K562 (cell line): ENCODE results near the gene DSG3. TPM values are rescaled to one million over a fixed set of nuclear protein-coding genes. Genes with fewer than 3 reads are reported as not detected.

Experiments used
- ATAC-seq: fragments of 200-7000 bp; cut with Tn5 transposase; 3 replicates; pipeline ENCODE4 v1.9.1; 2020; ENCODE audit warnings: moderate library complexity
- BruUV-seq: library from RNA; stranded (reverse); fragments of 400-500 nt; replicated peaks from 2 replicates; lab custom pipeline; 2021; lab: Mats Ljungman, UMichigan
- CTCF ChIA-PET: fragments of 300-600 bp; formaldehyde crosslinking; extraction: SDS; loops from one replicate; lab custom pipeline; 2021; ENCODE audit warnings: low intra/inter-chr PET ratio; lab: Yijun Ruan, JAX
- POLR2A ChIA-PET: fragments of 300-600, 350-650 bp; sonication (Branson Sonifier 250); formaldehyde crosslinking; extraction: SDS; loops from one replicate; lab custom pipeline; 2021; ENCODE audit warnings: antibody characterized with exemption, inconsistent platforms; lab: Yijun Ruan, JAX
- DNase-seq, 4 experiments: peaks; one replicate each; pipeline versions ENCODE4 v3.0.0 to v3.0.0-alpha.2; 2011 to 2018; ENCODE audit warnings: low spot score in 3 of 4, mixed read lengths in 3 of 4; ENCODE audit errors: extremely low read depth in 1 of 4
- FAIRE-seq: peaks from 2 replicates; lab custom pipeline; 2011; peaks lifted over from hg19 to GRCh38; lab: Jason Lieb, UNC
- H2AFZ ChIP-seq: 2 replicates; pipeline ENCODE4 v1.6.0; 2011; ENCODE audit warnings: low read depth, low read length, control low read depth, inconsistent platforms
- H3K27ac ChIP-seq: fragments of 200-600 bp; 3 replicates; pipeline ENCODE4 v1.8.0; 2011; ENCODE audit warnings: low read depth, mild to moderate bottlenecking, control low read depth, inconsistent platforms, low read length, moderate library complexity, mixed read lengths; ENCODE audit errors: extremely low read depth
- H3K27me3 ChIP-seq, 2 experiments: fragments of 300-600 bp in 1 of 2; 2 replicates in 1 of 2; 3 replicates in 1 of 2; pipeline versions ENCODE4 v1.6.0 to v1.8.0; 2011; ENCODE audit warnings: inconsistent platforms in 2 of 2, low read length in 2 of 2, mild to moderate bottlenecking in 1 of 2, mixed read lengths in 1 of 2, moderate library complexity in 1 of 2; ENCODE audit not compliant: control insufficient read depth in 2 of 2, insufficient read depth in 2 of 2
- H3K36me3 ChIP-seq: fragments of 300-600 bp; 3 replicates; pipeline ENCODE4 v1.8.0; 2011; ENCODE audit warnings: mild to moderate bottlenecking, low read length, inconsistent platforms; ENCODE audit not compliant: control insufficient read depth, insufficient read depth
- H3K4me1 ChIP-seq, 2 experiments: fragments of 200-600 bp in 1 of 2; replicated peaks in 1 of 2; 2 replicates in 1 of 2; 3 replicates in 1 of 2; pipeline versions ENCODE4 v1.5.1 to v1.8.0; 2011; ENCODE audit warnings: inconsistent platforms in 2 of 2, low read length in 2 of 2, mild to moderate bottlenecking in 1 of 2, mixed read lengths in 1 of 2, moderate library complexity in 1 of 2; ENCODE audit not compliant: control insufficient read depth in 2 of 2, insufficient read depth in 2 of 2
- H3K4me2 ChIP-seq: 2 replicates; pipeline ENCODE4 v1.6.1; 2011; ENCODE audit warnings: low read length, control low read depth, inconsistent platforms, mixed read lengths; ENCODE audit not compliant: insufficient read depth
- H3K4me3 ChIP-seq: fragments of 200-600 bp; sonication (generic), shearing (Covaris generic); 2 replicates; pipeline ENCODE4 v1.5.1; 2016; ENCODE audit warnings: control low read depth, inconsistent platforms
- H3K79me2 ChIP-seq: fragments of 200-600 bp; 3 replicates; pipeline ENCODE4 v1.8.0; 2011; ENCODE audit warnings: low read length, inconsistent platforms; ENCODE audit not compliant: control insufficient read depth, insufficient read depth
- H3K9ac ChIP-seq, 2 experiments: 2 replicates each; pipeline versions ENCODE4 v1.6.0 to v1.6.1; 2011; ENCODE audit warnings: low read depth in 2 of 2, low read length in 2 of 2, control low read depth in 1 of 2, inconsistent platforms in 1 of 2, mild to moderate bottlenecking in 1 of 2, mixed read lengths in 1 of 2; ENCODE audit not compliant: insufficient read depth in 1 of 2
- H3K9me1 ChIP-seq: one replicate; pipeline ENCODE4 v1.6.0; 2011; ENCODE audit warnings: inconsistent platforms, mild to moderate bottlenecking, low read length, moderate library complexity; ENCODE audit not compliant: control insufficient read depth, insufficient read depth
- H3K9me3 ChIP-seq: replicated peaks from 2 replicates; pipeline ENCODE4 v1.5.1; 2011; ENCODE audit warnings: low read depth, low read length, inconsistent platforms; ENCODE audit not compliant: control insufficient read depth, insufficient read depth
- H4K20me1 ChIP-seq: replicated peaks from 2 replicates; pipeline ENCODE4 v1.6.1; 2011; ENCODE audit warnings: low read length, inconsistent platforms, mixed read lengths; ENCODE audit not compliant: control insufficient read depth, insufficient read depth
- E2F6 ChIP-seq, 2 experiments: IDR thresholded peaks; 2 replicates each; pipeline ENCODE4 v1.6.1; 2011; ENCODE audit warnings: borderline replicate concordance in 1 of 2, control low read depth in 1 of 2, low read depth in 1 of 2, low read length in 1 of 2, mild to moderate bottlenecking in 1 of 2, mixed read lengths in 1 of 2, moderate library complexity in 1 of 2; ENCODE audit not compliant: insufficient read depth in 1 of 2, insufficient read length in 1 of 2, poor library complexity in 1 of 2, severe bottlenecking in 1 of 2; ENCODE audit errors: extremely low read depth in 1 of 2
- HNRNPLL ChIP-seq: fragments of 200-400 bp; formaldehyde crosslinking; IDR thresholded peaks from 2 replicates; pipeline ENCODE4 v1.6.1; 2017; ENCODE audit warnings: low read length, low read depth, mild to moderate bottlenecking; ENCODE audit not compliant: poor library complexity, severe bottlenecking
- ILK ChIP-seq: fragments of 450-650 bp; IDR thresholded peaks from 2 replicates; pipeline ENCODE4 v1.6.1; 2016; ENCODE audit warnings: missing genetic modification characterization, low read depth, mild to moderate bottlenecking, missing compliant biosample characterization, moderate library complexity, borderline replicate concordance
- SMARCE1 ChIP-seq: fragments of 450-650 bp; IDR thresholded peaks from 2 replicates; pipeline ENCODE4 v1.7.1; 2016; ENCODE audit warnings: mild to moderate bottlenecking
- ZNF280B ChIP-seq: fragments of 250-450 bp; sonication (Bioruptor Pico); IDR thresholded peaks from 2 replicates; pipeline ENCODE4 v1.5.1; 2021; ENCODE audit warnings: mild to moderate bottlenecking
- WGBS: fragments of 100-300 bp; shearing (Covaris generic); methylation state at CpG from one replicate; pipeline ENCODE4 v1.1.6; 2016; ENCODE audit warnings: low coverage, mixed read lengths; ENCODE audit not compliant: insufficient coverage; ENCODE audit errors: missing lambda C conversion rate; 5-methylcytosine and 5-hydroxymethylcytosine counted together
- in situ Hi-C: fragments of 300-500 bp; cut with MboI; formaldehyde crosslinking; loops from 4 replicates; pipeline ENCODE4 v1.15.0; 2018; ENCODE audit warnings: inconsistent platforms, mixed read lengths
- intact Hi-C: fragments of 100-400 bp; cut with micrococcal nuclease; formaldehyde crosslinking; loops from 2 replicates; pipeline ENCODE4 v1.14.2; 2022
- polyA plus RNA-seq, 8 experiments: library from polyadenylated mRNA; depleted of rRNA in 4 of 8; stranded (reverse) in 5 of 8; unstranded in 3 of 8; fragments of >200 nt; fragmentation: Nextera tagmentation in 2 of 8; fragmentation: Illumina TruSeq in 1 of 8; extraction: Ambion mirVana in 2 of 8; extraction: Trizol in 1 of 8; gene quantifications; 2 replicates each; pipeline versions ENCODE4 v1.2.1 to v1.2.3, GENCODE V29; 2011 to 2014; ENCODE audit warnings: inconsistent platforms in 1 of 8, missing spikeins in 1 of 8
- total RNA-seq, 7 experiments: library from RNA; depleted of rRNA in 6 of 7; stranded (reverse); fragments of >200 nt in 6 of 7; fragmentation: Illumina TruSeq in 2 of 7; extraction: Trizol in 2 of 7; gene quantifications; 2 replicates each; pipeline versions ENCODE4 v1.2.1 to v1.2.3, GENCODE V29; 2011 to 2021; ENCODE audit warnings: low replicate concordance in 1 of 7

Gene DSG3
- total and polyA plus RNA-seq, 9 of the 15 experiments (the other 6 are each of a cell fraction or from before 2014, with no cell fraction given) = 0.04 to 0.18 (median 0.07) TPM; not detected in 1

GRCh38 chr18:31409276-31409675, 38.3 kb upstream of the DSG3 start (continued):
- TF ChIP-seq ZNF280B (CRISPR knock-in tag) = no peak
- no peak for TF ChIP-seq SMARCE1

- no peak for DNase-seq
- Histone ChIP-seq H3K9me3 (no peaks in the 10 kb centered on the region), H3K4me1 (peaks cover 0 to 6% of the 10 kb centered on the region in 2 experiments; a peak in 1 of 5 replicates), H3K79me2 (no peaks in the 10 kb centered on the region), H3K4me2 (no peak overlapping the region), H3K9me1 (no peaks in the 10 kb centered on the region)
- CTCF ChIA-PET = no interaction called here
- POLR2A ChIA-PET = interaction anchor here (0.6 to 1.0 kb wide), 2 partner anchors 12 to 15 kb away, joined by 3 read pairs; no protein-coding TSS in a partner anchor
- BruUV-seq = no TSS peak
- TF ChIP-seq E2F6 (IDR thresholded peaks at IDR 0.05; ENCODE audit: borderline replicate concordance in 1 of 2, extremely low read depth in 1 of 2, insufficient read depth in 1 of 2, insufficient read length in 1 of 2, low read depth in 1 of 2, low read length in 1 of 2, poor library complexity in 1 of 2, severe bottlenecking in 1 of 2) (peak in 1 of 2 experiments; percentile 4), HNRNPLL (no peak), ILK (tag) (no peak)
- TF ChIP-seq, all 486 proteins: peak for 1
- H2AFZ ChIP-seq = no peak overlapping the region
- H4K20me1 ChIP-seq = no peaks in the 10 kb centered on the region
- no peak overlapping the region for H3K27ac ChIP-seq
- no peaks in the 10 kb centered on the region for H3K36me3 ChIP-seq
- peaks cover 0 to 6% of the 10 kb centered on the region in 2 experiments; a peak in 1 of 5 replicates for H3K27me3 ChIP-seq
- ATAC-seq (peak; percentile 40; the same call in 2 of the 3 replicates), FAIRE-seq (no peak)
- 0 out of 4 replicates have a peak overlapping the region, but pooled peaks of 1 of the 2 experiments have one; percentile 46 for H3K9ac ChIP-seq
- intact Hi-C loops (no loop called here), in situ Hi-C loops (no loop called here)
- H3K4me3 ChIP-seq = no peak overlapping the region
- 20% methylated on average over 37 of the region's 37 CpGs for WGBS
These were observed 36.6 kb upstream of the DSG3 start for GRCh38 chr18:31410716-31411483.
